ENCODE data around the gene C20orf173.

Gene C20orf173

GRCh38 chr20:35542990-35543389 is 13.5 kb upstream of the C20orf173 start:
- no peak for TF ChIP-seq FOXA1 (IDR thresholded peaks at IDR 0.05)
- no peak for TF ChIP-seq L3MBTL2 (conservative IDR thresholded peaks at IDR 0.05)
- TF ChIP-seq NFRKB (IDR thresholded peaks at IDR 0.05) = no peak
- TF ChIP-seq CTBP1 (IDR thresholded peaks at IDR 0.05; ENCODE audit: borderline replicate concordance) = no peak
- no peak for TF ChIP-seq FOXK2 (IDR thresholded peaks at IDR 0.05)
- no peak for TF ChIP-seq ELF4 (IDR thresholded peaks at IDR 0.05)
- TF ChIP-seq TARDBP (IDR thresholded peaks at IDR 0.05) = no peak
- TF ChIP-seq PKNOX1 (IDR thresholded peaks at IDR 0.05) = no peak
- no peak for TF ChIP-seq ARNT (IDR thresholded peaks at IDR 0.05)
- no peak for TF ChIP-seq LEF1 (IDR thresholded peaks at IDR 0.05; ENCODE audit: borderline replicate concordance)
- ChIA-PET CTCF (no interaction called here), POLR2A (interaction anchor here (0.6 to 3.6 kb wide), 5 partner anchors 10 to 121 kb away, joined by 3 to 22 read pairs (median 11); partner anchors contain the start of gene SPAG4)
- DNase-seq (ENCODE audit: extremely low spot score) = no peak

- ChIA-PET POLR2A (interaction anchor here (0.6 to 3.6 kb wide), 15 partner anchors 9 to 200 kb away, joined by 3 to 22 read pairs (median 3); partner anchors contain the start of genes CEP250, RBM39 and SPAG4), CTCF (interaction anchor here (0.6 to 1.4 kb wide), 2 partner anchors 27 to 78 kb away, joined by 3 read pairs; no protein-coding TSS in a partner anchor)
- no peak for TF ChIP-seq CTBP1 (IDR thresholded peaks at IDR 0.05; ENCODE audit: borderline replicate concordance)
- no peak for TF ChIP-seq PKNOX1 (IDR thresholded peaks at IDR 0.05)
- TF ChIP-seq ARNT (IDR thresholded peaks at IDR 0.05) = no peak
- peak; percentile 74 for TF ChIP-seq L3MBTL2 (conservative IDR thresholded peaks at IDR 0.05)
- no peak for TF ChIP-seq SP1 (IDR thresholded peaks at IDR 0.05)
- TF ChIP-seq NFRKB (IDR thresholded peaks at IDR 0.05) = no peak
- no peak for TF ChIP-seq BHLHE40 (IDR thresholded peaks at IDR 0.05; ENCODE audit: borderline replicate concordance)
- peak; percentile 41; the same call in 1 of the 2 replicates for TF ChIP-seq ELF4 (IDR thresholded peaks at IDR 0.05)
- no peak for TF ChIP-seq SUZ12 (IDR thresholded peaks at IDR 0.05)
- TF ChIP-seq TARDBP (IDR thresholded peaks at IDR 0.05) = no peak
- TF ChIP-seq FOXA1 (IDR thresholded peaks at IDR 0.05) = no peak
- TF ChIP-seq HDGF (IDR thresholded peaks at IDR 0.05; ENCODE audit: borderline replicate concordance) = no peak
- no peak for TF ChIP-seq FOXK2 (IDR thresholded peaks at IDR 0.05)
- TF ChIP-seq ZNF384 (IDR thresholded peaks at IDR 0.05) = no peak
- no peak for TF ChIP-seq LEF1 (IDR thresholded peaks at IDR 0.05; ENCODE audit: borderline replicate concordance)
- TF ChIP-seq FOXM1 (IDR thresholded peaks at IDR 0.05; ENCODE audit: borderline replicate concordance) = no peak
- DNase-seq (ENCODE audit: extremely low spot score) = peak; percentile 94
Measured at GRCh38 chr20:35541783-35542662, 12.6 kb upstream of the C20orf173 start, which contains the start of gene ERGIC3. Gene ERGIC3, plus strand, starts transcription at chr20:35542078. Its CDS starts 20 bp downstream, at chr20:35542098.

DNA sequence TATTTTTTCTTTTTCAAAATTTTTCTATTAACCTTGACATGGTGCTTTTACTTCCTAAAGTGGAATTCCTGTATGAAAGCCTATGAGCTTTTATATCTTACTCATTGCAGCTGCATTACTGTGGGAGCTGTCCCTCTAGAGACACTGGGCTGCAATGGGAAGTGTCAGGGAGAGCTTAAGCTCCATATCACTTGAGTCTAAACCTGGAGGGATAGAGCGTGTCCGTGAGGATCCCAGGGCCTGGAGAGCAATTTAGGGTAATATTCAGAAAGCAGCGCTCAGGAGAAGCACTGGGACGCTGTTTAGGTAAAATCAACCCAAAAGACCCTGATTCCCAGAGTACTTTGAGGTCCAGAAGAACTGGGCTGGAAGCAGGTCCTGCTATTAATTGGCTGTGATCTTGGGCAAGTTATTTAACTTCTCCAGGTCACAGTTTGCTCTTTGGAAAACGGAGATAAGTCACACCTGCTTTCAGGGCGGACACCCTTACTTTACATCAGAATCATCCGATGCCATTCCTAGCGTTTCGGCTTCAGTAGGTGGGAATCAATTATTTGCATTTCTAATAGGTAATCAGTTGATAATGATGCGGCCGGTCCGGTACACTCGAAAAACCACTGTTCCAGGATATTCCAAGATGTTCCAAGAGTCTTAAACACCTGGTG is 11.8 kb upstream of the C20orf173 start:
- TF ChIP-seq FOXK2 (IDR thresholded peaks at IDR 0.05) (no peak), FOXM1 (IDR thresholded peaks at IDR 0.05; ENCODE audit: borderline replicate concordance) (no peak), SUZ12 (IDR thresholded peaks at IDR 0.05) (no peak), PKNOX1 (IDR thresholded peaks at IDR 0.05) (no peak), TARDBP (IDR thresholded peaks at IDR 0.05) (no peak), FOXA1 (IDR thresholded peaks at IDR 0.05) (no peak), CTBP1 (IDR thresholded peaks at IDR 0.05; ENCODE audit: borderline replicate concordance) (no peak), ARNT (IDR thresholded peaks at IDR 0.05) (no peak), NFRKB (IDR thresholded peaks at IDR 0.05) (no peak), SP1 (IDR thresholded peaks at IDR 0.05) (no peak), L3MBTL2 (conservative IDR thresholded peaks at IDR 0.05) (no peak)
- ChIA-PET POLR2A (interaction anchor here (0.6 to 3.6 kb wide), 15 partner anchors 8 to 201 kb away, joined by 3 to 22 read pairs (median 4); partner anchors contain the start of genes CEP250, CPNE1, RBM12 and RBM39), CTCF (interaction anchor here (0.6 to 1.4 kb wide), 2 partner anchors 27 to 78 kb away, joined by 3 read pairs; no protein-coding TSS in a partner anchor)
- DNase-seq (ENCODE audit: extremely low spot score) = no peak

- DNase-seq (ENCODE audit: extremely low spot score) = peak; percentile 72
- CTCF ChIA-PET = interaction anchor here (0.5 kb wide), 1 partner anchor 55 kb away, joined by 4 read pairs; no protein-coding TSS in a partner anchor
- peak; percentile 37; the same call in 1 of the 2 replicates for TF ChIP-seq HDGF (IDR thresholded peaks at IDR 0.05; ENCODE audit: borderline replicate concordance)
- peak; percentile 84 for TF ChIP-seq ELF4 (IDR thresholded peaks at IDR 0.05)
- TF ChIP-seq FOXA1 (IDR thresholded peaks at IDR 0.05) = no peak
- no peak for TF ChIP-seq ZNF384 (IDR thresholded peaks at IDR 0.05)
- TF ChIP-seq PKNOX1 (IDR thresholded peaks at IDR 0.05) = peak; percentile 99
Measured at GRCh38 chr20:35539756-35540212, 10.3 kb upstream of the C20orf173 start.

More at GRCh38 chr20:35539756-35540212, 10.3 kb upstream of the C20orf173 start:
- POLR2A ChIA-PET = interaction anchor here (0.6 to 3.6 kb wide), 18 partner anchors 9 to 415 kb away, joined by 3 to 22 read pairs (median 4); partner anchors contain the start of genes CPNE1, RBM12, RBM39 and SCAND1
